GM19452 (cell line): Measurements from ENCODE around the gene KCNMB2.
"Not testable (repeated sequence)": the region's sequence is repeated elsewhere in the genome, so short reads cannot be mapped to it uniquely, and the experiment has no call there.

Source experiments
- ATAC-seq: cut with Tn5 transposase; IDR thresholded peaks from one replicate; pipeline ENCODE4 v1.9.1; 2021; ENCODE audit not compliant: unreplicated experiment

KCNMB2 gene

DNA sequence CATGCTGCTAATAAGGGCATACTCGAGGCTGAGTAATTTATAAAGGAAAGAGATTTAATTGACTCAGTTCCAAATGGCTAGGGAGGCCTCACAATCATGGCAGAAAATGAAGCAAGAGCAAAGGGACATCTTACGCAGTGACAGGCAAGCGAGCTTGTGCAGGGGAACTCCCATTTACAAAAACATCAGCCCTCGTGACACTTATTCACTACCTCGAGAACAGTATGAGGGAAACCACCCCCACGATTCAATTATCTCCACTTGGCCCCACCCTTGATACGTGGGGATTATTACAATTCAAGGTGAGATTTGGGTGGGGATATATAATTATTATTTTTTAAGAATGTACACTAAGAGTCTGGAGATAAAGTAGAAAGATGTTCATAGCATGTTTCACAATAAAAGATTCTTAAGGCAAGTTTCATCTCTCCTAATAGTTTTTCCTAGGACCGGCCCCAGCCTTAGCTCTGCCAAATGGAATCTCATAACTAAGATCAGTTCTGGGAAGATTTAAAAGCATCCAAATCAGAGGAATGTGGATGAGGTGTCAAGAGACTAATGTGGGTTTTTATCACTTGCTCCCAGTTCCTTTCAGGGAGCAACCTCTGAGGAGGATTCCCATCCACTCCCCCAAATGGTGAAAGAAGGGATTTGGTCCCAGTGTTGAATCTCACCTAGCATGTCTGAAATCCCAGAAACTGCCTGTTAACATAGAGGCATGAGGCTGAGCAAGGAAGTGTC, 314.4 kb downstream of the KCNMB2 start:
- ATAC-seq = no peak

DNA sequence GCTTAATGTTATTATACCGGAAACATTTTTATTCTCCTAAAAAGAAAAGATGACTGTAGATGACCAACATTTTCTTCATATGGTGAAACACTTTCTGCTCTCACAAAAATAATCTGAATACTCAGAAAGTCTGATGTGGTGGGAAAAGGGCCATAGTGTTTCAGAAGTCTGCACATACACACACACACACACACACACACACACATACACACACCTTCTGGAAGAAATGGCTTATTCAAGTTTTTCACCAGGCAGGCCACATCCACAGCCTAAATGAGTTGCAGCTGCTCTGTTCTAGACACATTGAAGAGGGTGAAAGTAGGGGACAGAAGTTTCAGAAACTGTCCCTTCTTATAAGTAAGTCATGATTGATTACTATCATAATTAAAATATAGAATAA, 315.3 kb downstream of the KCNMB2 start:
- no peak for ATAC-seq

DNA sequence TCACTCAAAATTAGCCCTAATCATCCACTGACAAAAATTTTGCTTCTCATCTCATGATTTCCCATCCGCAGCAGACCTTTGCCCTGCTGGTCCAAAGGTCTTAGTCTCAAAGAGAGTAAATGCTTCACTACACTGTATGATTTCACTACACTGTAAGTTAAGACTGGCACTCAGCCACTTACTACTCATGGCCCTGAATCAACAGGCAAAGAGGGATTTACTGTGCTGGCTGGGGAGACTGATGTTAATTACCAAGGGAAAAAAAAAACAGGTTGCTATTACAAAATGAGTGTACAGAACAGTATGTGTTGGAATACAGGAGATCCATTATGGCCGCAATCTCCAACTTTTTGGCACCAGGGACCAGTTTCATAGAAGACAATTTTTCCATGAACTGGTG, 320.6 kb downstream of the KCNMB2 start:
- ATAC-seq = no peak

GRCh38 chr3:178859386-178859785, 323.1 kb downstream of the KCNMB2 start:
- ATAC-seq = no peak

GRCh38 chr3:178859900-178860436, 323.7 kb downstream of the KCNMB2 start:
- ATAC-seq = not testable (repeated sequence)

- ATAC-seq = no peak
Observed at GRCh38 chr3:178868681-178869080, 332.4 kb downstream of the KCNMB2 start.

- no peak for ATAC-seq
Observed at GRCh38 chr3:178870085-178870484, 333.8 kb downstream of the KCNMB2 start.

DNA sequence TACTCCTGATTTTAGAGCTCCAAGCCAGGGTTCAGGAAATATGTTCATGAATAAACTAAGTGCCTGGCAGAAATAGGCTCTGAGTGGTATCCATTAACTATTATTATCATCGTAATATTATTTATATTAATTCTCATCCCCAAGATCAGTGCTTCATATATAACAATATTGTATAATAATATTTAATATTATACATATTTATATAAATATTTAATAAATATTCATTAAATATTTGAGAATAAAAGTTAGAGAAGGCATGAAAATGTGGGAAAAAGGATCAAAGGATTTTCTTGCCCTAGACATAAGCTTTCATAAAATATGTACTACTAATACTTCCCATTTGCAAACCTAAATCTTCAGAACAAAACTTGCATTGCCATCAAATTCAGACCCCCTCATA, 338.9 kb downstream of the KCNMB2 start:
- no peak for ATAC-seq

DNA sequence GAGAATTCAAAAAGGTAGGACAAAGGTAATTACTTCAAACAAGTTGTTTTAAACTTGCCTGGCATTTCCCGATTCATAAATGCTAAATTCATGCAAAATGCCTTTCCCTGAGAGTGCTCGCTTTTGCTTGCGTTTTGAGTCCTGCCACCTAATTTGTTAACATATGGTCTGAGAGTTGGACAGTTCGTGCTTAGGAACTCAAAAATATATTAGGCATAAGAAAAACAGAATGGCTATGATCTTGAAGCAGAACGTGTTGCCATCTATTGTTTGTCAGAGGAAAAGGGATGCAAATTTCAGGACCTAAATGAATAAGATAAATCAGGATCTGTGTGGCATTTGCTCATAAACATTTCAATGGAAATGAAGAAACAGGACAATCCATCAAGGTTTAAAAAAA, 339.6 kb downstream of the KCNMB2 start:
- no peak for ATAC-seq

DNA sequence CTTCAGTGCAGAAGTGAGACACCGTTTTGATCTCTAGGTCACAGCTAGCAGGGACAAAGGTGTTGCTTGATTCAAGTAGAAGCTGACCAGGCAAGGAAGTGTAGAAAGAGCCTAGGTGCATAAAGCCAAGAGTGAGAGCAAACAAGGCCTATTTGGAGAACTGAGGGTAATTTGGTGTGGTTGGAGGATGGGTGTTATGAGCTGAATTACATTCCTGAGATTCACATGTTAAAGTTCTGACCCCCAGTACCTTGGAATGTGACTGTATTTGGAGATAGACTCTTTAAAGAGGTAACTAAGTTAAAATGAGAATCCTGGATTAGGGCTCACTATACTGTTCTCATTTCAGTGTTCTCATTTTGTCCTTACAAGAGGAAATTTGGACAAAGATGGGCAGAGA, 344.0 kb downstream of the KCNMB2 start:
- no peak for ATAC-seq
